Measurements from ENCODE around the gene AXIN1.

GRCh38 chr16:396605-397004, 44.1 kb upstream of the AXIN1 start:
- TF ChIP-seq, protein P1, sequence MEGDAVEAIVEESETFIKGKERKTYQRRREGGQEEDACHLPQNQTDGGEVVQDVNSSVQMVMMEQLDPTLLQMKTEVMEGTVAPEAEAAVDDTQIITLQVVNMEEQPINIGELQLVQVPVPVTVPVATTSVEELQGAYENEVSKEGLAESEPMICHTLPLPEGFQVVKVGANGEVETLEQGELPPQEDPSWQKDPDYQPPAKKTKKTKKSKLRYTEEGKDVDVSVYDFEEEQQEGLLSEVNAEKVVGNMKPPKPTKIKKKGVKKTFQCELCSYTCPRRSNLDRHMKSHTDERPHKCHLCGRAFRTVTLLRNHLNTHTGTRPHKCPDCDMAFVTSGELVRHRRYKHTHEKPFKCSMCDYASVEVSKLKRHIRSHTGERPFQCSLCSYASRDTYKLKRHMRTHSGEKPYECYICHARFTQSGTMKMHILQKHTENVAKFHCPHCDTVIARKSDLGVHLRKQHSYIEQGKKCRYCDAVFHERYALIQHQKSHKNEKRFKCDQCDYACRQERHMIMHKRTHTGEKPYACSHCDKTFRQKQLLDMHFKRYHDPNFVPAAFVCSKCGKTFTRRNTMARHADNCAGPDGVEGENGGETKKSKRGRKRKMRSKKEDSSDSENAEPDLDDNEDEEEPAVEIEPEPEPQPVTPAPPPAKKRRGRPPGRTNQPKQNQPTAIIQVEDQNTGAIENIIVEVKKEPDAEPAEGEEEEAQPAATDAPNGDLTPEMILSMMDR (IDR thresholded peaks at IDR 0.05): no peak
- TF ChIP-seq POLR2A (IDR thresholded peaks at IDR 0.05) (no peak), EP300 (IDR thresholded peaks at IDR 0.05) (no peak)
